Measurements from ENCODE around the gene AANAT.

- TF ChIP-seq POLR2A (IDR thresholded peaks at IDR 0.05; ENCODE audit: borderline replicate concordance, extremely low read depth, insufficient read depth, insufficient read length), result no peak
- no peak for TF ChIP-seq EZH2 (IDR thresholded peaks at IDR 0.05)
- TF ChIP-seq, protein P1, sequence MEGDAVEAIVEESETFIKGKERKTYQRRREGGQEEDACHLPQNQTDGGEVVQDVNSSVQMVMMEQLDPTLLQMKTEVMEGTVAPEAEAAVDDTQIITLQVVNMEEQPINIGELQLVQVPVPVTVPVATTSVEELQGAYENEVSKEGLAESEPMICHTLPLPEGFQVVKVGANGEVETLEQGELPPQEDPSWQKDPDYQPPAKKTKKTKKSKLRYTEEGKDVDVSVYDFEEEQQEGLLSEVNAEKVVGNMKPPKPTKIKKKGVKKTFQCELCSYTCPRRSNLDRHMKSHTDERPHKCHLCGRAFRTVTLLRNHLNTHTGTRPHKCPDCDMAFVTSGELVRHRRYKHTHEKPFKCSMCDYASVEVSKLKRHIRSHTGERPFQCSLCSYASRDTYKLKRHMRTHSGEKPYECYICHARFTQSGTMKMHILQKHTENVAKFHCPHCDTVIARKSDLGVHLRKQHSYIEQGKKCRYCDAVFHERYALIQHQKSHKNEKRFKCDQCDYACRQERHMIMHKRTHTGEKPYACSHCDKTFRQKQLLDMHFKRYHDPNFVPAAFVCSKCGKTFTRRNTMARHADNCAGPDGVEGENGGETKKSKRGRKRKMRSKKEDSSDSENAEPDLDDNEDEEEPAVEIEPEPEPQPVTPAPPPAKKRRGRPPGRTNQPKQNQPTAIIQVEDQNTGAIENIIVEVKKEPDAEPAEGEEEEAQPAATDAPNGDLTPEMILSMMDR (IDR thresholded peaks at IDR 0.05 in 2 of 3, conservative IDR thresholded peaks at IDR 0.05 in 1 of 3; ENCODE audit: borderline replicate concordance in 1 of 3, insufficient read depth in 1 of 3, low read depth in 2 of 3, low read length in 2 of 3), result no peak
- TF ChIP-seq CEBPB (IDR thresholded peaks at IDR 0.05; ENCODE audit: low read depth), result no peak
- TF ChIP-seq, protein P2, sequence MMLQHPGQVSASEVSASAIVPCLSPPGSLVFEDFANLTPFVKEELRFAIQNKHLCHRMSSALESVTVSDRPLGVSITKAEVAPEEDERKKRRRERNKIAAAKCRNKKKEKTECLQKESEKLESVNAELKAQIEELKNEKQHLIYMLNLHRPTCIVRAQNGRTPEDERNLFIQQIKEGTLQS (IDR thresholded peaks at IDR 0.05), result no peak
- TF ChIP-seq YY1 (IDR thresholded peaks at IDR 0.05; ENCODE audit: extremely low read depth, insufficient replicate concordance, low read depth, low read length), result no peak
- TF ChIP-seq EZH2phosphoT487 (IDR thresholded peaks at IDR 0.05; ENCODE audit: borderline replicate concordance), result no peak
Observed at GRCh38 chr17:76519048-76519966, 51.9 kb downstream of the AANAT start.
